SHP77 (cell line): Measurements from ENCODE around the gene LRRN2.
A peak's percentile ranks its signal among the peaks of the same experiment; 100 is the strongest.
"Not testable (repeated sequence)": the region's sequence is repeated elsewhere in the genome, so short reads cannot be mapped to it uniquely, and the experiment has no call there.

Experiments used
- DNase-seq, 2 experiments: peaks; one replicate each; lab custom pipeline; 2025; lab: John Stamatoyannopoulos, UW

LRRN2 gene

GRCh38 chr1:204685236-204686006 is at the start of gene LRRN2:
LRRN2 (minus strand) TSS chr1:204685738; CDS start chr1:204619992, 65,746 bp downstream.
- DNase-seq, result peak; percentile 27 to 29

DNA sequence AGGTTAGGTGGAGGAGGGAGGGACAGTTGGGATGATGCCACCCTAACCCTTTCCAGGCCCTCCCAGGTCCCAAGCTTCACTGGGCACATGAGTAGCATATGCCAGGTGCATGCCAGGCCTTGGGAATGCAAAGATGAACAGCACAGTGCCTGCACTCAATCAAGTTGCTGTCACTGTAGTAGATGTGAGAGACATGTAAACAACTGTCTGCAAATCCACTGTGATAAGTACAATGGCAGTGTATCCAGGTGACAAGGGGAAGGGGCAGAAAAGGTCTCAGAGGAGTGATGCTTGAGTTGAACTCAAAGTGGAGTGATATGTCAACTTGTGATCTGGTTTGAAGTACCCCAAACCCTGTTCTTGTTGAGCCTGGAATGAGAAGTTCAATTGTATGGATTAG is 49.5 kb upstream of the LRRN2 start:
- peak; percentile 4 to 30 for DNase-seq

DNA sequence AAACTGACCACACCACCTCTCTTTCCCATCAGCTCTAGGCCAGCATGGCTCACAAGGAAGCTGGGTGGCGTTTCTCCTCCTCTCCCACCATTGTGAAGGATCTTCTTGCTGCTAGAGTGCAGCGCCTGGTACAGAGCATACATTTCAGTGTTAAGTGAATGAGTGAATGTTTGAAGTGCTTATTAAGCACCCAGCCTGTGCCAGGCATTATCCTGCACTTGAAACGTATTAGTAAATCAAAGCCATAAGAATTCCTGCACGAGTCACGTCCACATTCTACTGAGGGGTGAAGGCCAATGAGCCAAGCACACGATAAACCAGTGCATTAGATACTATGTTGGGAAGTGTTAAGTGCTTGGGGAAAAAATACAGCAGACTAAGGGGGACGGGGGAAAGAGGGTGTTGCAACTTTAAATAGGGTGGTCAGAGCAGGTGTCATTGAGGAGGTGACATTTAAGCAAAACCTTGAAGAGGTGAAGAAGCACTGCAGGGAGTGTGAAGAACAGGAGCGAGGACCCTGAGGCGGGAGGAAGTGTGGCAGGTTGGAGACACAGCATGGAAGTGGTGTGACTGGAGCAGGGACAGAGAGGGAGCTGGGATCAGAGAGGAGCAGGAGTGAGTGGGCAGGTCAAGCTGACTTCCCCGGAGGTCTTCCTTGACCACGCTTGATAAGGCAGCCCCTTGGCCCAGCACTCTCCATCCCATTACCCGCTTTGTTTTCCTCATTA is 48.5 kb upstream of the LRRN2 start:
- DNase-seq, result no peak

GRCh38 chr1:204733289-204733688 is 47.8 kb upstream of the LRRN2 start:
- no peak for DNase-seq

DNA sequence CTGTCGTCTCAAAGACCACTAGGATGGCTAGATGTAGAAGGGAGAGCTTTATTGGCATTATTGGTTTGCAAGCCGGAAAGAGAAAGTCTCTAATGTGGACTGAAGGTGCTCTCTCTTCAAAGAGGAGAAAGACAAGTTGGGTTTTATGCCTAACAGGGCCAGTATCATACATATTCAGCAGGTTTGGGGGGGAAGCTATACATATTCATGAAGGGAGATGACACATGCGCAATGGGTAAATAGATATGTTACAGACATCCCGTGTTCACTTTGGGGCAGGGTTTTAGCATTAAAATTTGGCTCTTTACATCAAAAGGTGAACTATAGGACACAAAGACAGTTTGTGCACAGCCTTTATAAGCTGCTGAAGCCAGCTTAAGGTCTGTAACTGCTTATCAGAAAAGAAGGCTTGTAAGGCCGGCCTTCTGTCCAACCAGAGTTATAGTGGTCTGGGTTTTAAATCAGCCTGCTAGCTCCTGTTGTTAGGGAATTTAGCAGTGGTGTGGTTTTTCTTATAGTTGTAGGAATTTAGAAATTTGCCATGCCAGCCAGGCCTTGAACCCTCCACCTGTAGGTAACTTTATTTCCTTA is 46.5 kb upstream of the LRRN2 start:
- no peak for DNase-seq

DNA sequence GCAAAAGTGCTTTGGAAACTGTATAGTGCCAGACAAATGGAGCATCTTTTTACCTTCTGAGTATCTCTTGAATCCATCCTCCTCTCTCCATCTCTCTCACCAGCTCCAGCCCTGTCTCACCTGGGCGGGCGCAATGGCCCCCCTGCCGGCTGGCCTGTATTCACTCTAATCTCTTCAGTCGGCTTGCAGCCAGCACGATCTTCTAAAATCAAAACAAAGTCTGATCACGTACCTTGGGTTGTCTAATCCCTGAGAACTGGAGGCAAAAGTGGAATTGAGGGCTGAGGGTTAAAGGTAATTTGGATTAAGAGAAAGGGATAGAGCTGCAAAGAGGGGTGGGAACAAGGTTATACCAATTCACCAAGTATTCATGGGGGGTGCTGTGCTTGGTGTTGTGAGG is 46.0 kb upstream of the LRRN2 start:
- no peak for DNase-seq

DNA sequence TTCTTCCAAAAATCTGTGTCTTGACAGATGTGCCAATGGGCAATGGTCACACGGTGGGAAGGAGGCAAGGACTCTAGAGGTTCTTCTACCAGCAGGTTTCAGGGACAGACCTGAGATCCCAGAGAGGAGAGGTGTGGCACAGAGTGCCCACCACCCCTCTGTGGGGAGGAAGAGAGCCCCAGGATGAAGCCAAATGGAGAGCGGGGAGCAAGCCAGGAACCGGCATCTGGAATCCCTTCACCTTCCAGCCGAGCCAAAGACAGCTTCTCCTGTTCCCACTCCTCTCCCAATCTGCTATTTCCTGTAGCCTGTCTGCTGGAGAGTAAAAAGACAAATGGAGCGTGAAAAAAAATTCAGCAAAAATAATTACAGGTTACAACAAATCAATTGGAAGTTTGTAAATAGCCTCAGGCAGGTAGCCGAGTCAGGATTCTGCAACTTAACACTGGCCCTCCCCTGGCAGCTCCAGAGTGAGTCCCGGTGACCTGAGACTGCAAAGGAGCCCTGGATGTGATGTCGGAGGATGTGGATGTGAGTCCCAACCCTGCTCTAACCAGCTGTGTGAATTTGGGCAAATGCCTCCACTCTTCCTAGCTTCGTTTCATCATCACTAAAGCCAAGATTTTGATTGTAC is 45.4 kb upstream of the LRRN2 start:
- no peak for DNase-seq

DNA sequence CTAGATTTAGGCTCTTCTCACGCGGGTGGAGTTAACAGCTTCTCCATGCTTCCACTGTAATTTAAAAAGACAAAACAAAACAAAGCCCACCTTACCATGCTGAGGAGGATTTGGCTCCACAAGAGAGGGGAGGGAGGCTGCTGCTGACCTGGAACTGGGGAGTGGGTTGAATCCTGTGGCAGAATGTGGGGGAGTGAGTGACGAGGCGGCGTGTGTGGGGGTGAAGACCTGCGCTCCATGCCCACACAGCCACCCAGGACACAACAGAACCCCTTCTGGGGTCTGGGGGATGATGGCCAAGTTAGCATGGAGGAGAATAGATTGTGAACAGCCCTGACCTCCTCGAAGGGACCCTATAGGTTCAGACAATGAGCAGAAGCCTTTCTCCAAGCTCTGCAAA is 44.0 kb upstream of the LRRN2 start:
- DNase-seq, result no peak

DNA sequence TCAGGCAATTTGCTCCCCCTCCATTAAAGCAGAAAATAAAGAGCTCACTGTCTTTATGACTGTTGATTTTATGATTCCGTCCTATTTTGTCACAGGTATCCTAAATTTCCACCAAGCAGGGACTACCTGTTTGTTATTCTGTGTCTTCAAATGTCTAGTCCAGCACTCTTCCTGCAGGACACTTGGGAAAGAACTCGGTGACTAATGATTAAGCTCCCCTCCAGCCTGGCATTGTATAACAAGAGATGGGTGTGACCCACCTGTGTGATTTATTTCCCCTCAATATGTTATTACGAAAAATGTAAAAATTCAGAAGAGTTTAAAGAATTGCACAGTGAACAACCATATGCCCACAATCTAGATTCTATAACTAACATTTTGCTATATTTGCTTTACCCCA is 42.9 kb upstream of the LRRN2 start:
- DNase-seq, result no peak

DNA sequence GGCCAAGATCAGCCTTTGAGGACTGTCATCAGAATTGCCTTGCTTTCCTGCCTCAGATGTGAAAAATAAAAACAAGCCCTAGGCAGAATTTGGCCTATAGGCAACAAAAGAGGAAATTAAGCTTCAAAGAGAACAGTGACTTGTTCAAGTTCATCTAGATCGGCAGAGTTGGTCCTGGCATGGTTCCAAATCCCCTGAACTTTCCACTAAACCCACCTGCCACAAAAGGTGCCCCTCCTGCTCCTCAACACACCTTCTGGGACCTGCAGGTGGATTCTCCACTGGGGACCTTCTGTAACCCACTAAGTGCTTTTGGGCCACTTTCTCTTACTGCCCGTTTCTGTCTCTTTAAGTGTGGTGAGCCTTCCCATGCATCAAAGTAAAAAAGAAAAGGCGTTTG is 42.5 kb upstream of the LRRN2 start:
- no peak for DNase-seq

DNA sequence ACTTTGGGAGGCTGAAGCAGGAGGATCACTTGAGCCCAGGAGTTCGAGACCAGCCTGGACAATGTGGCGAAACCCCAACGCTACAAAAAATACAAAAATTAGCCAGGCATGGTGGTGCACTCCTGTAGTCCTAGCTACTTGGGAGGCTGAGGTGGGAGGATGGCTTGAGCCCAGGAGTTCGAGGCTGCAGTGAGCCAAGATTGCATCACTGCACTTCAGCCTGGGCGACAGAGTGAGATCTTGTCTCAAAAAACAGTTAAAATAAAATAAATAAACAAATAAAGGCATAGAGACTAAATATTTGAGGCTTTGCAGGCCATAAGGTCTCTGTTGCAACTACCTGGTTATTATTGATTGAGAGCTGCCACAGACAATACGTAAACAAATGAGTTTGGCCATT is 41.9 kb upstream of the LRRN2 start:
- DNase-seq, result not testable (repeated sequence)

GRCh38 chr1:204726478-204726877 is 40.9 kb upstream of the LRRN2 start:
- peak; percentile 18 to 24 for DNase-seq

GRCh38 chr1:204725821-204726448 is 40.4 kb upstream of the LRRN2 start:
- peak in 1 of 2 experiments; percentile 71 for DNase-seq

- DNase-seq, result peak; percentile 65 to 83
Observed at GRCh38 chr1:204723131-204723787, 37.7 kb upstream of the LRRN2 start.

GRCh38 chr1:204721373-204722055 is 36.0 kb upstream of the LRRN2 start:
- DNase-seq, result no peak

- DNase-seq, result no peak
Observed at GRCh38 chr1:204716660-204717059, 31.1 kb upstream of the LRRN2 start.

DNA sequence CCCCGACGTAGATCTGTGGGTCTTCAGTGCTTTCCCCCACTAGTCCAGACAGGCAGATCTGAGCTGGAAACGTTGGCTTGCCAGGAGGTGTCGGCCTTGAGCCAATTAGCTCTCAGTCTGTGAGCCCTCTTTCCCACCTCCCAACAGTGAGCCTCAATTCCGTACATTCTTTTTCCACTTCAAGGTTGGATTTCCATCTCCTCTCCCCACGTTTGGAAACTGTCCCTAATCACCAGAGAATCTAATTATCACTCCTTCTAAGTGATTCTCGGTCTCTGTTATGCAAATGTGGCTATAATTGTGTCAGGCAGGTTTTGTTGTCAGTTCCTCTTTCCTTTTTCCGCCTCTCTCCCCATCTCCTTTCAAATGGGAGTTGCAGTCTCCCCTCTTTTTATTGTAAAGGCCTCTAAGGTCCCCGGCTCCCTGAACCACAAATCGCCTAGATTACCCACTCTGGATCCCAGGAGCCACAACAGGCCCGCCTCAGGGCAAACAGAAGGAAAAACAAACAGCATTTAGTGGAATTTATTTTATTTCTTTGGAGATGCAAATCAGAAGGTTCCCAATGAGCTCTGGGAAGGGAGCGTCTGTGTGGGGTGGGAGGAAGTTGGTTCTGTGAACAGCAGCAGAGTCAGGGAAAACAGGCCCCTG is 29.4 kb upstream of the LRRN2 start:
- peak; percentile 59 to 66 for DNase-seq

GRCh38 chr1:204714194-204714860 is 28.8 kb upstream of the LRRN2 start:
- no peak for DNase-seq

GRCh38 chr1:204713541-204713940 is 28.0 kb upstream of the LRRN2 start:
- DNase-seq, result peak; percentile 27 to 34
